NOMO-1 treated with DMSO at 0.1 percent for 48 hours (cell line): ENCODE measurements around the gene RASSF1.
"Not testable (repeated sequence)": the region's sequence is repeated elsewhere in the genome, so short reads cannot be mapped to it uniquely, and the experiment has no call there.

Experiments used
- DNase-seq: peaks from one replicate; lab custom pipeline; 2025; ENCODE audit not compliant: unreplicated experiment; lab: John Stamatoyannopoulos, UW

RASSF1 gene

GRCh38 chr3:50325113-50325480 is 15.5 kb downstream of the RASSF1 start:
- no peak for DNase-seq

GRCh38 chr3:50324351-50325112 is 16.1 kb downstream of the RASSF1 start:
- peak; percentile 35 for DNase-seq

GRCh38 chr3:50323614-50324199 is 16.9 kb downstream of the RASSF1 start:
- no peak for DNase-seq

GRCh38 chr3:50323092-50323600 is 17.5 kb downstream of the RASSF1 start:
- no peak for DNase-seq

- DNase-seq = no peak
Measured at GRCh38 chr3:50322386-50323091, 18.1 kb downstream of the RASSF1 start, which contains the start of gene HYAL2. Gene HYAL2, minus strand, starts transcription at chr3:50322745. Its CDS starts 2,256 bp downstream, at chr3:50320489.

GRCh38 chr3:50322115-50322385 is 18.6 kb downstream of the RASSF1 start:
- DNase-seq = no peak

GRCh38 chr3:50321336-50322114 is 19.1 kb downstream of the RASSF1 start:
- DNase-seq = peak; percentile 85

GRCh38 chr3:50320853-50321335 is 19.7 kb downstream of the RASSF1 start:
- DNase-seq = peak; percentile 28

- DNase-seq = no peak
Measured at GRCh38 chr3:50319894-50320625, 20.6 kb downstream of the RASSF1 start.

- DNase-seq = no peak
Measured at GRCh38 chr3:50319181-50319893, 21.3 kb downstream of the RASSF1 start.

- no peak for DNase-seq
Measured at GRCh38 chr3:50318615-50319014, 22.0 kb downstream of the RASSF1 start.

GRCh38 chr3:50318163-50318562 is 22.5 kb downstream of the RASSF1 start:
- no peak for DNase-seq

- no peak for DNase-seq
Measured at GRCh38 chr3:50317300-50317699, 23.3 kb downstream of the RASSF1 start.

GRCh38 chr3:50316657-50317242 is 23.9 kb downstream of the RASSF1 start:
- no peak for DNase-seq

- no peak for DNase-seq
Measured at GRCh38 chr3:50314816-50315215, 25.8 kb downstream of the RASSF1 start.

- DNase-seq = no peak
Measured at GRCh38 chr3:50314342-50314741, 26.3 kb downstream of the RASSF1 start.

GRCh38 chr3:50312041-50312440 is 28.6 kb downstream of the RASSF1 start:
- not testable (repeated sequence) for DNase-seq

- no peak for DNase-seq
Measured at GRCh38 chr3:50304601-50305000, 36.0 kb downstream of the RASSF1 start.

- no peak for DNase-seq
Measured at GRCh38 chr3:50303013-50303815, 37.4 kb downstream of the RASSF1 start, which contains the start of gene HYAL1. Gene HYAL1, minus strand, starts transcription at chr3:50303574. Its CDS starts 618 bp downstream, at chr3:50302956.
